Inflammatory macrophage (primary cell): ENCODE data around the gene PRDM15.

Experiments
- DNase-seq, 2 donors: peaks; one replicate each; pipeline ENCODE4 v3.0.0-alpha.2; 2020 to 2022

The PRDM15 gene

GRCh38 chr21:41908829-41909228 lies 29.7 kb upstream of the PRDM15 start:
- DNase-seq: no peak

GRCh38 chr21:41907496-41908258 lies 28.5 kb upstream of the PRDM15 start:
- DNase-seq: no peak

- DNase-seq: no peak
Measured at GRCh38 chr21:41906770-41907169, 27.6 kb upstream of the PRDM15 start.

GRCh38 chr21:41903559-41904351 lies 24.6 kb upstream of the PRDM15 start:
- DNase-seq: peak in 1 of 2 donors; percentile 7

- DNase-seq: no peak
Measured at GRCh38 chr21:41902946-41903345, 23.8 kb upstream of the PRDM15 start.

GRCh38 chr21:41901782-41902181 lies 22.6 kb upstream of the PRDM15 start:
- no peak for DNase-seq

- peak; percentile 74 to 83 for DNase-seq
Measured at GRCh38 chr21:41901099-41901498, 22.0 kb upstream of the PRDM15 start.

GRCh38 chr21:41900401-41900800 lies 21.3 kb upstream of the PRDM15 start:
- DNase-seq: no peak

GRCh38 chr21:41899426-41900202 lies 20.5 kb upstream of the PRDM15 start:
- no peak for DNase-seq

GRCh38 chr21:41898998-41899397 lies 19.9 kb upstream of the PRDM15 start:
- no peak for DNase-seq

GRCh38 chr21:41897700-41898099 lies 18.6 kb upstream of the PRDM15 start:
- no peak for DNase-seq

- DNase-seq: no peak
Measured at GRCh38 chr21:41897047-41897669, 18.0 kb upstream of the PRDM15 start.

GRCh38 chr21:41895643-41896493 lies 16.7 kb upstream of the PRDM15 start:
- no peak for DNase-seq

- peak in 1 of 2 donors; percentile 3 for DNase-seq
Measured at GRCh38 chr21:41894922-41895557, 15.9 kb upstream of the PRDM15 start.

GRCh38 chr21:41894511-41894910 lies 15.4 kb upstream of the PRDM15 start:
- DNase-seq: no peak

- DNase-seq: no peak
Measured at GRCh38 chr21:41892726-41893125, 13.6 kb upstream of the PRDM15 start.

GRCh38 chr21:41891132-41891531 lies 12.0 kb upstream of the PRDM15 start:
- DNase-seq: no peak

GRCh38 chr21:41890355-41890754 lies 11.2 kb upstream of the PRDM15 start:
- DNase-seq: no peak

GRCh38 chr21:41888749-41889376 lies 9.7 kb upstream of the PRDM15 start:
- DNase-seq: no peak

- DNase-seq: peak; percentile 27 to 31
Measured at GRCh38 chr21:41887667-41888066, 8.5 kb upstream of the PRDM15 start.

GRCh38 chr21:41886328-41886727 lies 7.2 kb upstream of the PRDM15 start:
- DNase-seq: no peak
